ENCODE data around the gene PLEKHM3. TPM values are rescaled to one million over a fixed set of nuclear protein-coding genes. Genes with fewer than 3 reads are reported as not detected.

The PLEKHM3 gene
- total and polyA plus RNA-seq, 2 of the 13 experiments (the other 11 are each of a cell fraction or from before 2014, with no cell fraction given) = 4.5 to 4.7 TPM

DNA sequence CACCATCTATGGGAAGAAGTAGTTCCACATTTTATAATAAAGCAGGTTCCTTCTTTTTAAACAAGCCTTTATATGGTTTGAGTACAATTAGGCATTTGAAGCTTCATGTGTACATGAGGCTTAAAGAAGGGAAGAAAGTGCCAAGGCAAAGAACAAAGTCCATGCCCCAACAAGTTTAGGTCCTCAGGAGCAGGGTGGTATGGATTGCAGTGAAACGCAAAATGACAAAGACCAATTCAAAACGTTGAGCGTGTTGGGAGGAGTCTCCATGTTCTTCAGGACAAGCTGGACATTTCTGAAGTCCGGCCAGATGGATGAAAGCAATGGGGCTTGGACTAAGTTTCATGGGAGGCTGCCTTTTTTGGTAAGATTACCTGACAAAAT is 176.8 kb downstream of the PLEKHM3 start (continued):
- TF ChIP-seq ZSCAN9 (CRISPR knock-in tag; IDR thresholded peaks at IDR 0.05; ENCODE audit: borderline replicate concordance) (0 out of 2 replicates have a peak, but pooled peaks have one; percentile 9), AKAP8 (CRISPR knock-in tag; IDR thresholded peaks at IDR 0.05) (no peak), GLI4 (CRISPR knock-in tag; IDR thresholded peaks at IDR 0.05; ENCODE audit: borderline replicate concordance) (peak; percentile 29; the same call in 1 of the 2 replicates), ZNF891 (CRISPR knock-in tag; IDR thresholded peaks at IDR 0.05) (no peak), ZNF34 (CRISPR knock-in tag; IDR thresholded peaks at IDR 0.05; ENCODE audit: borderline replicate concordance) (no peak), XBP1 (CRISPR knock-in tag; IDR thresholded peaks at IDR 0.05) (no peak), ZNF580 (CRISPR knock-in tag; IDR thresholded peaks at IDR 0.05; ENCODE audit: borderline replicate concordance, low read depth) (no peak), ZNF33A (CRISPR knock-in tag; IDR thresholded peaks at IDR 0.05; ENCODE audit: borderline replicate concordance) (no peak), SYNCRIP (IDR thresholded peaks at IDR 0.05; ENCODE audit: insufficient read depth, low read depth, low read length) (no peak), SETDB1 (CRISPR knock-in tag; IDR thresholded peaks at IDR 0.05; ENCODE audit: borderline replicate concordance) (no peak), ZNF839 (CRISPR knock-in tag; IDR thresholded peaks at IDR 0.05; ENCODE audit: borderline replicate concordance) (no peak), MAFK (conservative IDR thresholded peaks at IDR 0.05 in 1 of 2, IDR thresholded peaks at IDR 0.05 in 1 of 2; ENCODE audit: low read length in 2 of 2) (no peak), ZNF703 (CRISPR knock-in tag; IDR thresholded peaks at IDR 0.05; ENCODE audit: borderline replicate concordance) (no peak), NFKB2 (CRISPR knock-in tag; IDR thresholded peaks at IDR 0.05; ENCODE audit: borderline replicate concordance) (no peak), HOXA7 (CRISPR knock-in tag; IDR thresholded peaks at IDR 0.05) (no peak), BRD4 (CRISPR knock-in tag; IDR thresholded peaks at IDR 0.05) (no peak), MAF1 (CRISPR knock-in tag; IDR thresholded peaks at IDR 0.05; ENCODE audit: borderline replicate concordance) (no peak), NCOA2 (CRISPR knock-in tag; IDR thresholded peaks at IDR 0.05) (peak; percentile 75), MIER3 (CRISPR knock-in tag; IDR thresholded peaks at IDR 0.05; ENCODE audit: borderline replicate concordance) (no peak)
- TF ChIP-seq, protein P1, sequence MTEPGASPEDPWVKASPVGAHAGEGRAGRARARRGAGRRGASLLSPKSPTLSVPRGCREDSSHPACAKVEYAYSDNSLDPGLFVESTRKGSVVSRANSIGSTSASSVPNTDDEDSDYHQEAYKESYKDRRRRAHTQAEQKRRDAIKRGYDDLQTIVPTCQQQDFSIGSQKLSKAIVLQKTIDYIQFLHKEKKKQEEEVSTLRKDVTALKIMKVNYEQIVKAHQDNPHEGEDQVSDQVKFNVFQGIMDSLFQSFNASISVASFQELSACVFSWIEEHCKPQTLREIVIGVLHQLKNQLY (CRISPR knock-in tag; IDR thresholded peaks at IDR 0.05) = peak; percentile 66; the same call in 1 of the 2 replicates
- TF ChIP-seq, protein P2, sequence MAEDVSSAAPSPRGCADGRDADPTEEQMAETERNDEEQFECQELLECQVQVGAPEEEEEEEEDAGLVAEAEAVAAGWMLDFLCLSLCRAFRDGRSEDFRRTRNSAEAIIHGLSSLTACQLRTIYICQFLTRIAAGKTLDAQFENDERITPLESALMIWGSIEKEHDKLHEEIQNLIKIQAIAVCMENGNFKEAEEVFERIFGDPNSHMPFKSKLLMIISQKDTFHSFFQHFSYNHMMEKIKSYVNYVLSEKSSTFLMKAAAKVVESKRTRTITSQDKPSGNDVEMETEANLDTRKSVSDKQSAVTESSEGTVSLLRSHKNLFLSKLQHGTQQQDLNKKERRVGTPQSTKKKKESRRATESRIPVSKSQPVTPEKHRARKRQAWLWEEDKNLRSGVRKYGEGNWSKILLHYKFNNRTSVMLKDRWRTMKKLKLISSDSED (CRISPR knock-in tag; IDR thresholded peaks at IDR 0.05) = no peak
- TF ChIP-seq, protein P3, sequence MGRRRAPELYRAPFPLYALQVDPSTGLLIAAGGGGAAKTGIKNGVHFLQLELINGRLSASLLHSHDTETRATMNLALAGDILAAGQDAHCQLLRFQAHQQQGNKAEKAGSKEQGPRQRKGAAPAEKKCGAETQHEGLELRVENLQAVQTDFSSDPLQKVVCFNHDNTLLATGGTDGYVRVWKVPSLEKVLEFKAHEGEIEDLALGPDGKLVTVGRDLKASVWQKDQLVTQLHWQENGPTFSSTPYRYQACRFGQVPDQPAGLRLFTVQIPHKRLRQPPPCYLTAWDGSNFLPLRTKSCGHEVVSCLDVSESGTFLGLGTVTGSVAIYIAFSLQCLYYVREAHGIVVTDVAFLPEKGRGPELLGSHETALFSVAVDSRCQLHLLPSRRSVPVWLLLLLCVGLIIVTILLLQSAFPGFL (CRISPR knock-in tag; IDR thresholded peaks at IDR 0.05) = no peak
- TF ChIP-seq, protein P4, sequence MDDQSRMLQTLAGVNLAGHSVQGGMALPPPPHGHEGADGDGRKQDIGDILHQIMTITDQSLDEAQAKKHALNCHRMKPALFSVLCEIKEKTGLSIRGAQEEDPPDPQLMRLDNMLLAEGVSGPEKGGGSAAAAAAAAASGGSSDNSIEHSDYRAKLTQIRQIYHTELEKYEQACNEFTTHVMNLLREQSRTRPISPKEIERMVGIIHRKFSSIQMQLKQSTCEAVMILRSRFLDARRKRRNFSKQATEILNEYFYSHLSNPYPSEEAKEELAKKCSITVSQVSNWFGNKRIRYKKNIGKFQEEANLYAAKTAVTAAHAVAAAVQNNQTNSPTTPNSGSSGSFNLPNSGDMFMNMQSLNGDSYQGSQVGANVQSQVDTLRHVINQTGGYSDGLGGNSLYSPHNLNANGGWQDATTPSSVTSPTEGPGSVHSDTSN (CRISPR knock-in tag; IDR thresholded peaks at IDR 0.05; ENCODE audit: borderline replicate concordance) = no peak
- TF ChIP-seq, protein P5, sequence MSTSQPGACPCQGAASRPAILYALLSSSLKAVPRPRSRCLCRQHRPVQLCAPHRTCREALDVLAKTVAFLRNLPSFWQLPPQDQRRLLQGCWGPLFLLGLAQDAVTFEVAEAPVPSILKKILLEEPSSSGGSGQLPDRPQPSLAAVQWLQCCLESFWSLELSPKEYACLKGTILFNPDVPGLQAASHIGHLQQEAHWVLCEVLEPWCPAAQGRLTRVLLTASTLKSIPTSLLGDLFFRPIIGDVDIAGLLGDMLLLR (CRISPR knock-in tag; IDR thresholded peaks at IDR 0.05) = no peak

Data from HepG2 (cell line).